GM12892 (cell line): ENCODE data around the gene MEX3D.
A peak's percentile ranks its signal among the peaks of the same experiment; 100 is the strongest.

Source experiments
- POLR2A ChIP-seq: IDR thresholded peaks from 2 replicates; pipeline ENCODE4 v1.6.1; 2011; ENCODE audit warnings: low read depth, low read length, control low read depth
- POLR2AphosphoS5 ChIP-seq: IDR thresholded peaks from 2 replicates; pipeline ENCODE4 v1.6.1; 2011; ENCODE audit warnings: low read depth, low read length, control low read depth
- TAF1 ChIP-seq: IDR thresholded peaks from 2 replicates; pipeline ENCODE4 v1.6.1; 2011; ENCODE audit warnings: low read depth, mild to moderate bottlenecking, control low read depth, low read length, borderline replicate concordance

GRCh38 chr19:1592024-1592754, 24.1 kb upstream of the MEX3D start:
- TF ChIP-seq POLR2AphosphoS5 (peak; percentile 85; the same call in 1 of the 2 replicates), TAF1 (peak; percentile 89), POLR2A (peak; percentile 96)
